GM18867 (cell line): ENCODE measurements around the gene VPS37B.
"Not testable (repeated sequence)": the region's sequence is repeated elsewhere in the genome, so short reads cannot be mapped to it uniquely, and the experiment has no call there.

Source experiments
- ATAC-seq: cut with Tn5 transposase; IDR thresholded peaks from one replicate; pipeline ENCODE4 v1.9.1; 2021; ENCODE audit warnings: mild to moderate bottlenecking, moderate library complexity; ENCODE audit not compliant: unreplicated experiment

Gene VPS37B

GRCh38 chr12:122884860-122885259 is 11.1 kb downstream of the VPS37B start:
- ATAC-seq, result no peak

DNA sequence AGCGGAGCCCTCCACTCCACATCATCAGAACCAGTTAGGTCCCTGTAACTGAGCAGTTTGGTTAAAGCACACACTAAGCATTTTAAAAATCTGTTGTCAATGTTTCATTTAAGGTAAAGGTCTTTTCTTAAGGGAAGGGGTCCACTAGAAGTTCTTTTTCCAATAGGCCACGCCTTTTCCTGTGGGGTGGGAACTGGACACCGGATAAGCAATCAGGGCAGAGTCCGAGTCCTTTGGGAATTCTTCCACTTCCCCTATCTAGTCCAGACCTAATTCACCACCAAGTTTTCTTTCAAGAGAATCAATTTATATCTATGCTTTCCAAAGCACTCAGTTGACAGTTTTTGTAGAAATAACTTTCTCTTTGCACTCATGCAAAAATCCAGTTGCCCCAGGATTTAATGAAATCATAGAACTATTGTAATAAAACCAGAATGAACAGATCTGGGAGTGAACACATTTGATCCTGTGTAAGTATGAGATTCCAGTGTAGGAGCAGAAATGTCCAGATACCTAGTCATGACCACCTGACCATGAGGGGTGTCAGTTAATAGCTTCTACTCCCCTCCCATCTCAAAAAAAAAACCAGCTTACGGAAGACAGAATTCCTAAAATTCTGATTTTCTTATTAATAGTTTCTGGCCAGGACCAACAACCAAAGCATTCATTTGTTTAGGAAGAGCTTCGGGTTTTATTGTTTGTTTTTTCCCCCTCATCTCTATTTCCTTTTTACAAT is 11.7 kb downstream of the VPS37B start:
- ATAC-seq, result no peak

- ATAC-seq, result no peak
Observed at GRCh38 chr12:122882908-122883558, 12.9 kb downstream of the VPS37B start.

DNA sequence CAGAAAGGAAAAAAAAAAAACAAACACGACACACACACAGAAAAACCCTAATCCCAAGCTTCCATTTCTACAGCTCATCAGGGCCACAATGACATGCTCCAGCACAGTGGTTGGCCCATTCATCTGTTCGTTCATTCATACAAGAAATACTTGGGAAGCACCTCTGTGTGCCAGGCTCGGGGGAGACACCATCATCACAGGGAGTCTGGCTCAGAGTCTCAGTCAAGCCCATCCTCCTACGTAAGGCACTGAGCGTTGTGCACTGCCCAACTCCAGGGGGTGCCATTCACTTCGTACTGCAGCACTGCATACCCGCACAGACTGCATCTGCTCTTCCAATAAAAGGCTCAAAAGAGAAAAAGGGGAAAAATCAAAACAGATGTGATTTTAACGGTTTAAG is 15.3 kb downstream of the VPS37B start:
- no peak for ATAC-seq

DNA sequence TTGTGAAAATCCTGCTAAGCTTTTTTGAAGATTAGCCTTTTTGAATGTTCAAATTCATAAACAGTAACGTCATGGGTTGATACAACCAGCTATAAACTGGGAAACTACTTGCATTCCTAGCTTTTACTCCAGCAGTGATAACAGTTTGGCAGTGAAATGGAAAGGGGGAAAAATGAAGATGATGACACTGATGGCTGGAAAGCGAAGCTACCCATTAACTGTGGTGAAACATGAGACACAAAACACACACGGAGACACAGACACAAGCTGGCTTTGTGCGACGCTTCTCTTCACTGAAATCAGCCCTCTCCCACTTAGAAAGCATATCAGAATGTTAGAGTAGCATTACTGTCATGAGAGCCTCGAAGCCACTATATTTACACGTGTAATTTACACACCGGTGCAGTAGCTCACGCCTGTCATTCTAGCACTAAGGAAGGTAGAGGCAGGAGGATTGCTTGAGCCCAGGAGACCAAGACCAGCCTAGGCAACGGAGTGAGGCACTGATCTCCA is 15.7 kb downstream of the VPS37B start:
- ATAC-seq, result no peak

- ATAC-seq, result no peak
Observed at GRCh38 chr12:122878780-122879612, 16.9 kb downstream of the VPS37B start.

DNA sequence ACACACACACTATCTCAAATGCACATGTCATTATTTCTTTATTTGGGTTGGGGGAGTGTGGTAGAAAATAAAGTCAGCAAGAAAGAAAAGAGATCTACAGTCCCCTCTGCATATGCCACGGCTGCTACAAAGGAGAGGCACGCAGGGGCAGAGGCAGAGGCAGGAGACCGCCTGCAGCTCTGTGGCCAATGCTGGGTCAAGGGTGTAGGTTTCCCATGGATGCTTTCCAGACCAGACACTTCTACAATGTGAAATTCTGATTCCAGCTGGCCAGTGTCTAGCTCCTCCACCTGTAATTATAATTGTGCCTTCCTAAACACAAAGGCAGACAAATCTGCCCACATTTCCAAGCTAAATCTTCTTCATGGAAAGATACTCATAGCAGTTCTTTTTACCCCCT is 19.2 kb downstream of the VPS37B start:
- ATAC-seq, result no peak

- ATAC-seq, result not testable (repeated sequence)
Observed at GRCh38 chr12:122876281-122876680, 19.6 kb downstream of the VPS37B start.

DNA sequence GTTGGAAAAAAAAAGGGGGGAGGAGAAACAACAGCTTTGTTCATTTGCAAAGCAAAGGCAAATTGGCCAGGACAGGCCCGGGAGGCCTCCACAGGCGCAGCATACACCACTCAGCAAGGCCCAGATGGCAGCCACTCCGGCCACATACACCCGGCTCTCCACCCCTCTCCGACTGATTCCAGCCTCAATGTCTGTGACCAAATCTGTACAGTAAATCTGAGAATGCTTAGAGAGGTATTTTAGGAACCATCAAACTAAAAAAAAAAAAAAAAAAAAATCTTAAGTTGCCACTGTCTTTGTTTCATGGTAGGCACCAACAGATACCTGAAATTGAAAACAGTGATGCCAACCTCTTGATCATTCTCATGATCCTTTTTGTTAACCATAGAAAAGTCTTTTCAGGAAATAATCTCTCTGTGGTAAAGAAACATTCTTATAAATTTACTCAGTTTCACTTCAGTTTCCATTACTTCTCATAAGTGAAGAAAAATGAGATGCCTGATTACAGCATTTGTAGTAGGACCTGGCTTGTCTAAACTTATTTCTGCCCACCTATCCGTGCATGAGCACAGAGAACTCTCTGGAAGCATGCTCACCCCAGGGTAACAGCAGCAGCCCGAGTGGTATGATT is 20.2 kb downstream of the VPS37B start:
- ATAC-seq, result peak; percentile 73

- no peak for ATAC-seq
Observed at GRCh38 chr12:122874081-122874480, 21.8 kb downstream of the VPS37B start.

GRCh38 chr12:122873540-122873939 is 22.4 kb downstream of the VPS37B start:
- ATAC-seq, result no peak

- ATAC-seq, result no peak
Observed at GRCh38 chr12:122872815-122873361, 23.0 kb downstream of the VPS37B start.

DNA sequence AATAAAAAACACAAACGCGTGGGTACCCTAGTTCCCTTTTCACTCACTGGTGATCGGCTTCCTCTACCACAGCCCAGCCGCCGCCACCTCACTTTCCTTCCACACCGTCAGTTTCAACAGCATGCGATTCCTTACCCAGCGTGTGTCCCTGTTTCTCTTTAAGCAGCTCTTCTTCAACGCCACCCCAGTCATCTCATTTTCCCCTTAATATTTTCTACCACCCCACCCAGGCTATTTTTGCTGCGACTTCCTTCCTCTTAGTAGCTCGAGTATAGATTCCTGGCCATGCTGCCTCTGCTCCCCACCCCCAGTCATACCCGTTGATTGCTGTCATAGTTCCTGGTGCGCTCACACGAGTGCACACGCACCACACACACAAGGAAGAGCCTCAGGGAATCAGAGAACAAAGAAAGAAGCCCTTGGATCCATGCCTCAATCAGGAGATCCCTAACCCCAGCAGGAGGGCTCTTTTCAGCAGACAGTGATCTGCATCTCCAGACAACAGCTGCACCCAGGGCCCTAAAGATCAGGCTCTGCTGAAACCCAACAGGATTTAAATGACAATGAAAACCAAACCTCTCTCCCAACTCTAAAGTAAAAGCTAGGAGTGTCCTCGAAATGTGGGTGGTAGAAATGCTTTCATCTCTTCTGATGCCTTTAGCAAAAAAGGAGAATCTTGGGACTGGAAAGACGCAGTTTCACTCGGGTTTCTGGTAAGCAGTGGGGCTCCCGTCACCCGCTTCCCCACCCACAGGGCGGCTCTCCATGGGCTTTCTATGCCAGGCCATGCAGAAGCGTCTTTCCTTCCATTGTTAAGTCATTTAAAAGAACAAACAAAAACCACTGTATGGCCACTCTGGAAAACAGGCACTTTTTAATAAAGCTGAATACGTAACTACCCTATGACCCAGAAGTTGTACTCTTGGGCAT is 23.8 kb downstream of the VPS37B start:
- ATAC-seq, result no peak

DNA sequence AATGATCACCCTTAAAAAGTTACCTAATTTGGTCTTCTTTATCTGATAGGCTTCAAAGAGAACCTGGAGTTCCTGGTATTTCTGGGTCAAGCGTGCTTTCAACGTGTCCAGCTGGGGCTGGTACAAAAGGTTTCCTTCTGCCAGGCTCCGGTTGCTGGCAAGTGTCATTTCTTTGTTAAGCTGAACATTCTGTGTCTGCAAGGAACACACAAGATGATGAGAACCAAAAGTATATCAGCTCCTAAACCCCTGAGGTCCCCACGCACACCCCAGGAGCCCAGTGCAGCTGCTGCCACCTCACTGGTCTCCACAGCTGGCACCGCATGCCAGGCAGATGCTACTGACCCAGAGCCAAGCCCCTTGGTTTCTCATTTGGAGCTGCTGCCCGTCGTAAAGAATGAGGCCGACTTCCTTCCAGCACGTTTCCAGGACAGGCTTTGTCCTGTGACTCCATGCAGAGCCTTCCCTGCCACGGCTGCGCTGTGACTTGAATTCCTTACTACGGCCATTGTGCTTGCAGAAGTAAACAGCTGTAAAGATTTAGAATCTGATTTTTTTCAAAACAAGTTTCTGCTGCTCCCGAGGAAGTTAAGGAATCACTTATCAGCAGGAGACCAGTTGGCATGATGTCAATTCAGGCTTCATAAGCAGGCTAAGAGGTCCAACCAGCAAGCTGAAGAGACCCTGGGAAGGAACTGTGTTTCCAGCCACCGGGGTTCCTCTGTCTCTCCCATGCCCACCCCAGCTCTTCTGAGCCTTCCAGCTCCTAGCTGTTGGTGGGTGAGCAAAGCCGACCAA is 24.9 kb downstream of the VPS37B start:
- no peak for ATAC-seq

- no peak for ATAC-seq
Observed at GRCh38 chr12:122870163-122870842, 25.6 kb downstream of the VPS37B start.

GRCh38 chr12:122869207-122869973 is 26.5 kb downstream of the VPS37B start:
- ATAC-seq, result no peak

DNA sequence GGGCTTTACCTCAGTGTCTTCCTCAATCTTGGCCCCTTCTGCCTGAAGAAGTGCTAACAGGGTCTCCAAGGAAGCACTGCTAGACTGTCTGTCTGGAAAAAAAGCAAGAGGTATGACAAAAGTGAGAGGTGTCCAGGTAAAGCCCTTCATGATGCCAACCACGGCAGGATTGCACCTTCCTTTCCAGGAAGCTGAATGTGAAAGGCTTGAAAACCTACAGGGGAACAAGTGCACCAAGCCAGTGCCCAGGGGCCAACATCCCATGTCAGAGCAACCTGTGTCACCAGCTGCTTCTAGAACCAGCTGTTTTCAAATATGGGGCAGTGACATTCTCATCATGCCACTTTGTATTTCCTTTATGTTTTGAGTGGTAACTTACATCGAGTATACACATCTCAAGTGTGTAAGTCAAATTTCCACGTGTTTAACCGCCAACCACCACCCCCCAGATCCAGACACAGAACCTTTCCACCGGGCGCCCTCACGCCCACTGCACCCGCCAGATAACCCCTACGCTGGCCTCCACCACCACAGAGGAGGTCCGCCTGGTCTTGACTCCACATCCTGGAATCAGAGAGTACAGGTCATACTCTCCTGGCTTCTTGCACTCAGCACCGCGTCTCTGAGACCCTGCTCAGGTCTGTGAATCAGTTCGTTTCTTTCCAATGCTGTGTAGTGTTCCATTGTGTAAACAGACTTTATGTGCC is 27.3 kb downstream of the VPS37B start:
- no peak for ATAC-seq
